ENCODE data around the gene DENND2A. TPM values are rescaled to one million over a fixed set of nuclear protein-coding genes. Genes with fewer than 3 reads are reported as not detected.

DENND2A gene
- total and polyA plus RNA-seq, 2 of the 4 experiments (the other 2 are of a cell fraction), result 7.5 to 10.3 TPM

- Histone ChIP-seq H3K79me1 (ENCODE audit: low read depth in 1 of 2, low read length in 2 of 2) (peaks cover 4 to 6% of the 10 kb centered on the region in 2 experiments; a peak in 1 of 4 replicates), H2AFZ (replicated peaks; ENCODE audit: low read length, poor library complexity) (peak overlapping the region; percentile 98), H3K4me2 (ENCODE audit: low read depth, low read length) (peak overlapping the region; percentile 96), H4K5ac (ENCODE audit: low read depth, low read length) (0 out of 2 replicates have a peak overlapping the region, but pooled peaks have one; percentile 67), H3K27ac (ENCODE audit: insufficient read depth, low read length) (no peak overlapping the region; the same call in 1 of the 2 replicates), H2AK9ac (replicated peaks; ENCODE audit: low read depth, low read length, poor library complexity) (peak overlapping the region; percentile 88), H3K9ac (ENCODE audit: low read depth, low read length) (peak overlapping the region; percentile 59; the same call in 1 of the 2 replicates), H3K9me3 (ENCODE audit: control insufficient read depth, insufficient read depth, low read length) (no peaks in the 10 kb centered on the region), H3K36me3 (ENCODE audit: control insufficient read depth, insufficient read depth, low read length) (no peaks in the 10 kb centered on the region), H4K91ac (ENCODE audit: insufficient read depth, low read depth, low read length) (peak overlapping the region; percentile 57; the same call in 1 of the 2 replicates), H2BK20ac (ENCODE audit: low read depth, low read length) (no peak overlapping the region), H3K56ac (ENCODE audit: extremely low read depth, insufficient read depth, low read length) (no peak overlapping the region), H3K9me1 (ENCODE audit: insufficient read depth, low read length) (peaks cover 4% of the 10 kb centered on the region; the same call in 1 of the 2 replicates), H3K14ac (replicated peaks; ENCODE audit: low read depth, low read length) (no peak overlapping the region), H3K18ac (ENCODE audit: low read depth, low read length) (no peak overlapping the region; the same call in 1 of the 2 replicates), H2BK5ac (ENCODE audit: low read depth, low read length, poor library complexity, severe bottlenecking) (no peak overlapping the region), H2BK120ac (ENCODE audit: low read depth, low read length) (no peak overlapping the region), H3K4me3 (ENCODE audit: insufficient read depth, low read depth, low read length) (peak overlapping the region; percentile 71), H3K27me3 (ENCODE audit: control insufficient read depth, insufficient read depth, low read length) (peaks cover 6% of the 10 kb centered on the region; the same call in 1 of the 2 replicates), H2BK15ac (ENCODE audit: low read depth, low read length) (no peak overlapping the region), H3K4me1 (ENCODE audit: control insufficient read depth, insufficient read depth, low read length) (0 out of 2 replicates have a peak, but pooled peaks cover 2% of the 10 kb centered on the region), H4K20me1 (ENCODE audit: insufficient read depth, low read length) (no peaks in the 10 kb centered on the region), H2AK5ac (ENCODE audit: low read depth, low read length) (no peak overlapping the region), H4K8ac (ENCODE audit: low read depth in 2 of 2, low read length in 2 of 2) (peak overlapping the region; percentile 42 to 50; a peak in 2 of 4 replicates), H3K23ac (ENCODE audit: low read depth, low read length) (peak overlapping the region; percentile 90), H3K4ac (ENCODE audit: low read depth, low read length) (peak overlapping the region; percentile 26)
- no TSS peak for BruUV-seq (replicated peaks)
- 0% methylated on average over 19 of the region's 72 CpGs; no CpG with 5 or more reads in 1 of the 2 experiments for WGBS, 2 experiments (ENCODE audit: extremely low coverage in 2 of 2, insufficient read length in 1 of 2)
- intact Hi-C loops (cut with micrococcal nuclease) (loop anchor here (5.0 kb wide), 1 partner anchor 979 kb away; no protein-coding TSS in a partner anchor), in situ Hi-C loops (cut with MboI; ENCODE audit: low sequenced_read_pairs) (no loop called here), dilution Hi-C loops (cut with HindIII; ENCODE audit: low sequenced_read_pairs, unreplicated experiment) (no loop called here)
- TF ChIP-seq CHD1 (IDR thresholded peaks at IDR 0.05; ENCODE audit: low read depth, low read length) (no peak), BHLHE40 (IDR thresholded peaks at IDR 0.05; ENCODE audit: low read depth, low read length) (no peak), MXI1 (IDR thresholded peaks at IDR 0.05; ENCODE audit: borderline replicate concordance, low read depth, low read length) (0 out of 2 replicates have a peak, but pooled peaks have one; percentile 31), SMC3 (IDR thresholded peaks at IDR 0.05; ENCODE audit: low read depth, low read length) (no peak), MAFK (IDR thresholded peaks at IDR 0.05; ENCODE audit: low read depth, low read length) (no peak), NFE2L2 (IDR thresholded peaks at IDR 0.05; ENCODE audit: low read depth, low read length) (no peak)
- ATAC-seq (ENCODE audit: low read depth), result peak; percentile 81
- POLR2A ChIA-PET (ENCODE audit: unreplicated experiment), result no interaction called here
- no peak for DNase-seq
- CTCF ChIA-PET, result no interaction called here
Observed at GRCh38 chr7:140673063-140673773, 32.6 kb upstream of the DENND2A start.

All from IMR-90 (cell line).